Upper lobe of left lung (tissue), 6 donors: ENCODE data around the gene SPOCK1. TPM values are rescaled to one million over a fixed set of nuclear protein-coding genes. Genes with fewer than 3 reads are reported as not detected.

ENCODE experiments used
- ATAC-seq, 2 donors: fragments of 200-7000 bp; cut with Tn5 transposase; one replicate each; pipeline ENCODE4 v1.9.1; 2022; ENCODE audit warnings: mild to moderate bottlenecking in 2 of 2, moderate library complexity in 2 of 2; ENCODE audit not compliant: low FRiP score in 2 of 2
- DNase-seq, 2 donors: peaks; one replicate each; pipeline ENCODE4 v3.0.0-alpha.2; 2019 to 2020
- H3K27ac ChIP-seq, 4 donors: fragments of 200-600 bp; sonication (generic); one replicate each; pipeline ENCODE4 v1.5.1; 2016 to 2019
- H3K27me3 ChIP-seq, 4 donors: fragments of 200-600 bp; sonication (generic); one replicate each; pipeline ENCODE4 v1.5.1; 2017 to 2019
- H3K36me3 ChIP-seq, 4 donors: fragments of 200-600 bp; sonication (generic); one replicate each; pipeline ENCODE4 v1.5.1; 2016 to 2019
- H3K4me1 ChIP-seq, 4 donors: fragments of 200-600 bp; sonication (generic); one replicate each; pipeline ENCODE4 v1.5.1; 2018 to 2019
- H3K4me3 ChIP-seq, 4 donors: fragments of 200-600 bp; sonication (generic); one replicate each; pipeline ENCODE4 v1.5.1; 2017 to 2019; ENCODE audit warnings: mild to moderate bottlenecking in 2 of 4, moderate library complexity in 1 of 4
- H3K9me3 ChIP-seq, 4 donors: fragments of 200-600 bp; sonication (generic); one replicate each; pipeline ENCODE4 v1.5.1; 2018 to 2019
- CTCF ChIP-seq, 6 experiments: fragments of 450-650 bp in 4 of 6; fragments of 200-600 bp in 2 of 6; sonication (generic) in 2 of 6; IDR thresholded peaks; one replicate each; pipeline ENCODE4 v1.5.1; 2016 to 2019; ENCODE audit warnings: antibody characterized with exemption in 6 of 6
- EP300 ChIP-seq, 4 donors: sonication (generic); formaldehyde crosslinking; IDR thresholded peaks; one replicate each; pipeline ENCODE4 v1.5.1; 2017; ENCODE audit warnings: antibody characterized with exemption in 4 of 4, control low read depth in 2 of 4
- POLR2A ChIP-seq, 4 donors: fragments of 450-650 bp; IDR thresholded peaks; one replicate each; pipeline ENCODE4 v1.5.1; 2016 to 2017; ENCODE audit warnings: antibody characterized with exemption in 4 of 4, mild to moderate bottlenecking in 2 of 4
- POLR2AphosphoS5 ChIP-seq, 2 donors: sonication (generic); formaldehyde crosslinking; IDR thresholded peaks; one replicate each; pipeline ENCODE4 v1.5.1; 2017; ENCODE audit warnings: antibody characterized with exemption in 2 of 2
- WGBS, 2 donors: methylation state at CpG; one replicate each; pipeline ENCODE4 v1.1.5; 2017 to 2018; 5-methylcytosine and 5-hydroxymethylcytosine counted together
- total RNA-seq, 6 donors: library from RNA; depleted of rRNA in 4 of 6; stranded (reverse); fragments of >200 nt in 4 of 6; gene quantifications; one replicate each; pipeline versions ENCODE4 v1.1.0 to v1.2.1, GENCODE V29; 2016 to 2021
- donor health status: DM: no; HTN: no; CAD: no; lungs with moderate emphysema.
- donor health status: DM: no; HTN: yes; CAD: no; lungs with severe emphysema.

The SPOCK1 gene
- total RNA-seq, 6 donors from 2014 or later, result 0.33 to 16.6 (median 2.0) TPM; not detected in 1

DNA sequence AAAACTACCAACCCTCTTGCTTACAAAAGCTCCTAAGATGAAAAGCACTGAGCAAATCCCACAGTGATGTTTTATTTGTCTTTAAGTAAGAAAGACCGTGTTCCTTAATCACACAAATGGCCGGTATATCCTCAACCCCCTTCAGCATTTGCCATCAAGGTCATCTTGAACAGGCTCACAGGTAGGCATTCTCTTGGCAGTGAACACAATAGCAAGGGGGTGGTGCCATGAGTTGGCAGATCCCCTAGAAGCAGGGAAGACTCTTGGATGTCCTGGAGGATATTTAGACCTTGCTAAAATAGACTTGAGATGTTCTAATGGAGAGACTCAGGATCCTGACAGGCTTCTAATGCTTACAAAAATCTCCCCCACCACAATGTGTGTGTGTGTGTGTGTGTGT lies 323.0 kb downstream of the SPOCK1 start:
- Histone ChIP-seq H3K4me1 (no peaks in the 10 kb centered on the region), H3K27me3 (no peaks in the 10 kb centered on the region), H3K9me3 (no peaks in the 10 kb centered on the region), H3K36me3 (no peaks in the 10 kb centered on the region), H3K4me3 (no peak overlapping the region), H3K27ac (no peak overlapping the region)
- no peak for DNase-seq
- 58 to 88% methylated on average over 2 of the region's 2 CpGs for WGBS, 2 donors
- ATAC-seq, result no peak
- TF ChIP-seq POLR2A (IDR thresholded peaks at IDR 0.05) (no peak), POLR2AphosphoS5 (IDR thresholded peaks at IDR 0.05) (no peak), CTCF (IDR thresholded peaks at IDR 0.05) (no peak), EP300 (IDR thresholded peaks at IDR 0.05) (no peak)

GRCh38 chr5:137174196-137174595 lies 324.9 kb downstream of the SPOCK1 start:
- no peak overlapping the region for H3K27ac ChIP-seq
- ATAC-seq, result no peak
- H3K36me3 ChIP-seq, result no peaks in the 10 kb centered on the region
- H3K27me3 ChIP-seq, result no peaks in the 10 kb centered on the region
- 61 to 79% methylated on average over 3 of the region's 3 CpGs for WGBS, 2 donors
- DNase-seq, result no peak
- no peaks in the 10 kb centered on the region for H3K4me1 ChIP-seq
- TF ChIP-seq CTCF (IDR thresholded peaks at IDR 0.05), result no peak
- TF ChIP-seq EP300 (IDR thresholded peaks at IDR 0.05), result no peak
- TF ChIP-seq POLR2A (IDR thresholded peaks at IDR 0.05), result no peak
- no peak for TF ChIP-seq POLR2AphosphoS5 (IDR thresholded peaks at IDR 0.05)
- no peak overlapping the region for H3K4me3 ChIP-seq
- H3K9me3 ChIP-seq, result no peaks in the 10 kb centered on the region

DNA sequence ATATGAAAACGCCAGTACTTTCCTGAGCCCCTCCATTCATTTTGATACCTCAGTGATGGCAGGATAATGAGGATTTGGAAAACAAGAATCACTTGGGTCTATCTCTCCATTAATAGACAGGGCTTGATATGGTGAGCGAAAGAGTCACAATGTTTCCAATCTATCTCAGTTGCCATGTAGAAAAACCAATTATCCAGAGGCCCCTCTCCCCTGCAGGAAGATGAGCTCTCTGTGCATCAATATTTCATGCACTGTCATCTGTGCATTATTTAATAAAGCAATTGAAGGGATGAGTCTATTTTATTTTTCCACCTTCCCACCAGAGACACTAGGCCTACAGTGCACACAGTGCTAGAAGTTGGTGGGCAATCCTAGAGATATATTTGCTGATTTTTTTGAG lies 326.9 kb downstream of the SPOCK1 start:
- Histone ChIP-seq H3K27ac (no peak overlapping the region), H3K9me3 (no peaks in the 10 kb centered on the region), H3K4me1 (no peaks in the 10 kb centered on the region), H3K4me3 (no peak overlapping the region), H3K36me3 (no peaks in the 10 kb centered on the region), H3K27me3 (no peaks in the 10 kb centered on the region)
- DNase-seq (no peak), ATAC-seq (no peak)
- 56 to 66% methylated on average over 2 of the region's 2 CpGs for WGBS, 2 donors
- TF ChIP-seq EP300 (IDR thresholded peaks at IDR 0.05) (no peak), POLR2AphosphoS5 (IDR thresholded peaks at IDR 0.05) (no peak), CTCF (IDR thresholded peaks at IDR 0.05) (no peak), POLR2A (IDR thresholded peaks at IDR 0.05) (no peak)

- no peak for ATAC-seq
- H3K36me3 ChIP-seq, result no peaks in the 10 kb centered on the region
- no peaks in the 10 kb centered on the region for H3K4me1 ChIP-seq
- no peak for TF ChIP-seq CTCF (IDR thresholded peaks at IDR 0.05)
- TF ChIP-seq POLR2A (IDR thresholded peaks at IDR 0.05), result no peak
- no peak for TF ChIP-seq POLR2AphosphoS5 (IDR thresholded peaks at IDR 0.05)
- TF ChIP-seq EP300 (IDR thresholded peaks at IDR 0.05), result no peak
- DNase-seq, result no peak
- H3K27me3 ChIP-seq, result no peaks in the 10 kb centered on the region
- H3K27ac ChIP-seq, result no peak overlapping the region
- H3K9me3 ChIP-seq, result peaks cover 0 to 2% (median 0%) of the 10 kb centered on the region in 4 donors
- no peak overlapping the region for H3K4me3 ChIP-seq
These were observed 331.9 kb downstream of the SPOCK1 start for GRCh38 chr5:137167187-137167586.

GRCh38 chr5:137164961-137165360 lies 334.2 kb downstream of the SPOCK1 start:
- 80 to 100% methylated on average over 1 of the region's 1 CpG for WGBS, 2 donors
- TF ChIP-seq POLR2A (IDR thresholded peaks at IDR 0.05), result no peak
- no peak for TF ChIP-seq EP300 (IDR thresholded peaks at IDR 0.05)
- TF ChIP-seq CTCF (IDR thresholded peaks at IDR 0.05), result no peak
- TF ChIP-seq POLR2AphosphoS5 (IDR thresholded peaks at IDR 0.05), result no peak
- ATAC-seq (no peak), DNase-seq (no peak)
- H3K9me3 ChIP-seq, result peaks cover 0 to 2% (median 0%) of the 10 kb centered on the region in 4 donors
- H3K4me1 ChIP-seq, result no peaks in the 10 kb centered on the region
- H3K4me3 ChIP-seq, result no peak overlapping the region
- H3K27ac ChIP-seq, result no peak overlapping the region
- H3K27me3 ChIP-seq, result no peaks in the 10 kb centered on the region
- no peaks in the 10 kb centered on the region for H3K36me3 ChIP-seq
